Measurements from ENCODE around the gene GALNT10.
"Not testable (repeated sequence)": the region's sequence is repeated elsewhere in the genome, so short reads cannot be mapped to it uniquely, and the experiment has no call there.

Gene GALNT10

DNA sequence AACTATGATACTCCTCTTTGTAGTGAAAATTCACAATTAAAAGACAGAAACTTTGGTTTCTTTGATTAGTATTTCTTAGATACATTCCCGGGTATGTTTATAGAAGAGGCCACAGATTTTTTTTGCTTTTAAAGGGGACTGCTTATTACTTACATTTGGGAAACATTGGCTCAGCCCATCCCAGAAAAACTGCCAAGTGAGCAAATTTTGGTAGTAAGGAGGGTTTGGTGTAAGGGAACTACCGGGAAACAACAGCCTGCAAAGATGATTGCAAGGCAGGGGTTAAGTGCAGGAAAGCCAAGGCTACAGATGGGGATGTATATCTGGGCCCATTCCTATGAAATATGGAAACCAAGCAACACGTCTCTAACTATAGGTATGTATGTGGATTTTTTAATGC lies 166.4 kb downstream of the GALNT10 start:
- POLR2A ChIA-PET, result no interaction called here
- CTCF ChIA-PET, result no interaction called here

DNA sequence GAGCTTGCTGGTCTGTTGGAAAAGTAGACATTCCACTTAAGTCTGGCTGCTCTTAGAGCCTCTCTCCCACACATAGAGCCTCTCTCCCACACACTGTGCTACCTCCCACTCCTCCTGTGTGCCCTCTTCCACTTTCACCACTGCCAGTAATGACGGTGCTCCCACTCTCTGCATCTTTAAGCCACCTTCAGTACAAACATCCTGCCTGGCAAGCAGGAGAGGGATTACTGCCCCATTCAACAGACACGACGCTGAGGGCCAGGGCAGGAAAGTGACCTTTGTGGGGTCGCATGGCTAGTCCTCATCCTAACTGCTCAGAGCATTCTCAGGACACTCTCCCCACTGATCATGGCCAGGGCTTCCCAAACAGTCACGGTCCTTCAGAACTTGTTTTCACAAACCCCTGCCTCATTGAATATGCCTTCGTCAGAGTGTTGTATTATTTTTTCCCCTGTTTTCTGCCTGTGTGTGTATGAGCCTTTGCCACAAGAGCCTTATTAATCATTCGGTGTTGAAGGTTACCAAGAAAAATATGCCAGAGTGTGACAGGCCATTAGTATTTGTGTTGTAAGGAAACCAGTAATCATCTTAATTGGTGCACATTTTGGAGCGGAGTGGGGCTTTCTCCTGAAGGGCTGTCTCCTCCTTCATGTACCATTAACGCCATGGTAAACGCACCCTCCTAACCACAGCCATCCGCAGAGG lies 168.1 kb downstream of the GALNT10 start:
- CTCF ChIA-PET, result no interaction called here
- POLR2A ChIA-PET, result no interaction called here

More for the DNA sequence above, 166.4 kb downstream of the GALNT10 start:
- DNase-seq (ENCODE audit: extremely low spot score), result no peak
- TF ChIP-seq FOXA1 (IDR thresholded peaks at IDR 0.05) (no peak), HDGF (IDR thresholded peaks at IDR 0.05; ENCODE audit: borderline replicate concordance) (no peak), ZNF384 (IDR thresholded peaks at IDR 0.05) (no peak), LEF1 (IDR thresholded peaks at IDR 0.05; ENCODE audit: borderline replicate concordance) (no peak), NFRKB (IDR thresholded peaks at IDR 0.05) (no peak), ARNT (IDR thresholded peaks at IDR 0.05) (no peak), BHLHE40 (IDR thresholded peaks at IDR 0.05; ENCODE audit: borderline replicate concordance) (no peak)

DNA sequence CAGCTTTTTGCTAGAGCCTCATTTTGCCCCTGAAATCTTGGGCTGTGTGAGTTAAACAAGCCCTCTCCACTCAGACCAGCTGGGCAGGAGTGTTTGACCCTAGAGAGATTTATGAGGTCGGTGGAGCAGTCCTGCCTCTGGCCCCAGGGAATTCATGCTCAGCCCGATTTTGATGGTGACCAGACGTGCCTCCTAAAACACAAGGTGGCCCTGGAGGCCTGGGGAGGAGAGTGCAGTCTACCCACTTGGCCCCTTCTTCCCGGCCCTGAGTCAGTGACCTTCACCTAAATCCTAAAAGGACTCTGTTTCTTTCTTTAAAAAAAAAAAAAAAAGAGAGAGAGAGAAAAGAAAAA lies 168.7 kb downstream of the GALNT10 start:
- ChIA-PET CTCF (no interaction called here), POLR2A (no interaction called here)
- TF ChIP-seq L3MBTL2 (conservative IDR thresholded peaks at IDR 0.05) (no peak), SP1 (IDR thresholded peaks at IDR 0.05) (no peak), CTBP1 (IDR thresholded peaks at IDR 0.05; ENCODE audit: borderline replicate concordance) (no peak)
- TF ChIP-seq, protein P1, sequence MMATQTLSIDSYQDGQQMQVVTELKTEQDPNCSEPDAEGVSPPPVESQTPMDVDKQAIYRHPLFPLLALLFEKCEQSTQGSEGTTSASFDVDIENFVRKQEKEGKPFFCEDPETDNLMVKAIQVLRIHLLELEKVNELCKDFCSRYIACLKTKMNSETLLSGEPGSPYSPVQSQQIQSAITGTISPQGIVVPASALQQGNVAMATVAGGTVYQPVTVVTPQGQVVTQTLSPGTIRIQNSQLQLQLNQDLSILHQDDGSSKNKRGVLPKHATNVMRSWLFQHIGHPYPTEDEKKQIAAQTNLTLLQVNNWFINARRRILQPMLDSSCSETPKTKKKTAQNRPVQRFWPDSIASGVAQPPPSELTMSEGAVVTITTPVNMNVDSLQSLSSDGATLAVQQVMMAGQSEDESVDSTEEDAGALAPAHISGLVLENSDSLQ (IDR thresholded peaks at IDR 0.05), result peak; percentile 36; the same call in 1 of the 2 replicates
- peak; percentile 24 for DNase-seq (ENCODE audit: extremely low spot score)

More for the DNA sequence above, 168.1 kb downstream of the GALNT10 start:
- DNase-seq (ENCODE audit: extremely low spot score), result no peak
- no peak for TF ChIP-seq ZNF384 (IDR thresholded peaks at IDR 0.05)
- no peak for TF ChIP-seq NFRKB (IDR thresholded peaks at IDR 0.05)
- no peak for TF ChIP-seq L3MBTL2 (conservative IDR thresholded peaks at IDR 0.05)
- no peak for TF ChIP-seq SP1 (IDR thresholded peaks at IDR 0.05)
- TF ChIP-seq, protein P1 (IDR thresholded peaks at IDR 0.05), result no peak
- TF ChIP-seq HDGF (IDR thresholded peaks at IDR 0.05; ENCODE audit: borderline replicate concordance), result no peak
- TF ChIP-seq FOXA1 (IDR thresholded peaks at IDR 0.05), result no peak
- TF ChIP-seq CTBP1 (IDR thresholded peaks at IDR 0.05; ENCODE audit: borderline replicate concordance), result no peak
- no peak for TF ChIP-seq FOXM1 (IDR thresholded peaks at IDR 0.05; ENCODE audit: borderline replicate concordance)
- TF ChIP-seq LEF1 (IDR thresholded peaks at IDR 0.05; ENCODE audit: borderline replicate concordance), result no peak
- TF ChIP-seq TARDBP (IDR thresholded peaks at IDR 0.05), result no peak
- TF ChIP-seq SUZ12 (IDR thresholded peaks at IDR 0.05), result no peak
- no peak for TF ChIP-seq BHLHE40 (IDR thresholded peaks at IDR 0.05; ENCODE audit: borderline replicate concordance)

DNA sequence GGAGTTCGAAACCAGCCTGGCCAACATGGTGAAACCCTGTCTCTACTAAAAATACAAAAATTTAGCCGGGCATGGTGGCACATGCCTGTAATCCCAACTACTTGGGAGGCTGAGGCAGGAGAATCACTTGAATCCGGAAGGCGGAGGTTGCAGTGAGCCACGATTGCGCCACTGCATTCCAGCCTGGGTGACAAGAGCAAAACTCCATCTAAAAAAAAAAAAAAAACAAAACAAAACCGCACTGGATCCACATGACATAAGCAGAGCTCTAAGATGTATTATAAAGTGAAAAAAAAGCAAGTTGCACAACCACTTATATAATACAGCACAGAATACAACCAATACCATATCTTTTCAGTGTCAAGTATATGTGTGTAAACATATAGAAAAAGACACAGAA lies 169.7 kb downstream of the GALNT10 start:
- CTCF ChIA-PET, result interaction anchor here (1.3 kb wide), 1 partner anchor 45 kb away, joined by 4 read pairs; no protein-coding TSS in a partner anchor
- DNase-seq (ENCODE audit: extremely low spot score); POLR2A ChIA-PET: not testable (repeated sequence)

DNA sequence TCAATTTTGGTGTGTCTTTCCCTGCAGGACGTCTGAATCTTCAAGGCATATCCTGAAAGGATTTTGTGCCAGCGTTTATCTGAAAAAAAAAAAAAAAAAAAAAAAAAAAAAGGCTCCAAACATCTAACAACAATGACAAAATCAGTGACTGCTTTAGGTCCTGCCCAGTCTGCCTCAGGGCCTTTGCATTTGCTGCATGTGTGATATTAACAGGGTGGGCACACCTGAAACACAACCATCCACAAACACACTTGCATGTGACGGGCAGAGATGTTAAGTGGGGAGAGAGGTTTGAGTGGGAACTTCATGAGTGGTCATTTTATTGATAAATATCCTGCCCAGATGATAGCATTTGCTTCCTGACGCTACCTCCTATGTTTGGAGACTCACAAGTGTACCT lies 172.9 kb downstream of the GALNT10 start:
- no peak for DNase-seq (ENCODE audit: extremely low spot score)
- no peak for TF ChIP-seq SUZ12 (IDR thresholded peaks at IDR 0.05)
- no peak for TF ChIP-seq LEF1 (IDR thresholded peaks at IDR 0.05; ENCODE audit: borderline replicate concordance)
- TF ChIP-seq HDGF (IDR thresholded peaks at IDR 0.05; ENCODE audit: borderline replicate concordance), result no peak
- TF ChIP-seq NFRKB (IDR thresholded peaks at IDR 0.05), result no peak
- TF ChIP-seq FOXM1 (IDR thresholded peaks at IDR 0.05; ENCODE audit: borderline replicate concordance), result no peak
- TF ChIP-seq ELF4 (IDR thresholded peaks at IDR 0.05), result no peak
- no peak for TF ChIP-seq BHLHE40 (IDR thresholded peaks at IDR 0.05; ENCODE audit: borderline replicate concordance)
- no peak for TF ChIP-seq CTBP1 (IDR thresholded peaks at IDR 0.05; ENCODE audit: borderline replicate concordance)
- no peak for TF ChIP-seq L3MBTL2 (conservative IDR thresholded peaks at IDR 0.05)
- no peak for TF ChIP-seq FOXK2 (IDR thresholded peaks at IDR 0.05)
- TF ChIP-seq, protein P1 (IDR thresholded peaks at IDR 0.05), result no peak
- no peak for TF ChIP-seq FOXA1 (IDR thresholded peaks at IDR 0.05)
- no peak for TF ChIP-seq SP1 (IDR thresholded peaks at IDR 0.05)
- POLR2A ChIA-PET, result no interaction called here
- CTCF ChIA-PET, result no interaction called here

DNA sequence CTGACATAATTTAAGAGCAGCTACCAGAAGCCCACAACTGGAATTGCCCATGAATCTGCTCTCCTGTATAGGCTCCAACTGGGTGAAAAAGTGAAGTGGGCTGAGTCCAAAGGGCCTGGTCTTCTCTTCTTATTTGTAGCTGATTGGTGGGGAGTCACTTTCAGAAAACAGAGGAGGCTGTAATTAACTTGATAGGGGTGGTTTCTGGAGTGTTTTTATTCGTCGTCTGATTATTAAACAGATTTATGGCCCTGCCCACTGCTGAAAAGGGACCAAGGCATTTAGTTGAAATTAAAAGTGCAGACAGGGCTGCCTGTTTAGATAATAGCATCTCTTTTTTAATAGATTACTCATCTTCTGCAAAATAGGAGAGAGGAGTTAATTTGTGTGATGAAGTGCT lies 174.2 kb downstream of the GALNT10 start:
- POLR2A ChIA-PET, result no interaction called here
- DNase-seq (ENCODE audit: extremely low spot score), result no peak
- TF ChIP-seq SUZ12 (IDR thresholded peaks at IDR 0.05) (no peak), FOXM1 (IDR thresholded peaks at IDR 0.05; ENCODE audit: borderline replicate concordance) (no peak), ZNF384 (IDR thresholded peaks at IDR 0.05) (no peak), SP1 (IDR thresholded peaks at IDR 0.05) (no peak), HDGF (IDR thresholded peaks at IDR 0.05; ENCODE audit: borderline replicate concordance) (no peak), NFRKB (IDR thresholded peaks at IDR 0.05) (no peak), ELF4 (IDR thresholded peaks at IDR 0.05) (no peak), FOXA1 (IDR thresholded peaks at IDR 0.05) (no peak)
- CTCF ChIA-PET, result no interaction called here

DNA sequence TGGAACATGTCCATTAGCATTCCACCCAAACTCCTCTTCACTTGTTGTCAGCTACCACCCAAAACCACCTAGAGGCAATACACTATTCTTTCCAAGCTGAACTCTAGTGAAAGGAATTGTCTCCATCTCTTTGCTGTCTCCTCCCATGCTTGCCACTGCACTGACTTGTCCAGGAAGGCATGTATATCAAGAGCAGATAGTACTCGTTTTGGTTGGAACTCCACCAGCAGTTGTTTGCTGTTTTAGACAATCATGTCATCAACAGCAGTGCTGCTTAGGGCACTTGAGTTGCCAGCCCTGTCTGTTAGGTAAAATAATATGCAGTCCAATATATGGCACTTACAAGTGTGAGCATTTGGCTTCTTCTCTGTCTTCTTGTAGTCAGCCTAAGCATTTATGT lies 175.3 kb downstream of the GALNT10 start:
- ChIA-PET CTCF (no interaction called here), POLR2A (no interaction called here)
- no peak for DNase-seq (ENCODE audit: extremely low spot score)
- no peak for TF ChIP-seq L3MBTL2 (conservative IDR thresholded peaks at IDR 0.05)
- TF ChIP-seq NFRKB (IDR thresholded peaks at IDR 0.05), result no peak
- TF ChIP-seq, protein P1 (IDR thresholded peaks at IDR 0.05), result no peak
- TF ChIP-seq SUZ12 (IDR thresholded peaks at IDR 0.05), result no peak
- no peak for TF ChIP-seq ELF4 (IDR thresholded peaks at IDR 0.05)
- no peak for TF ChIP-seq FOXK2 (IDR thresholded peaks at IDR 0.05)
- no peak for TF ChIP-seq FOXM1 (IDR thresholded peaks at IDR 0.05; ENCODE audit: borderline replicate concordance)
- TF ChIP-seq FOXA1 (IDR thresholded peaks at IDR 0.05), result no peak
- TF ChIP-seq LEF1 (IDR thresholded peaks at IDR 0.05; ENCODE audit: borderline replicate concordance), result no peak
- no peak for TF ChIP-seq BHLHE40 (IDR thresholded peaks at IDR 0.05; ENCODE audit: borderline replicate concordance)
- no peak for TF ChIP-seq ZNF384 (IDR thresholded peaks at IDR 0.05)
- no peak for TF ChIP-seq ARNT (IDR thresholded peaks at IDR 0.05)
- TF ChIP-seq CTBP1 (IDR thresholded peaks at IDR 0.05; ENCODE audit: borderline replicate concordance), result no peak
- TF ChIP-seq TARDBP (IDR thresholded peaks at IDR 0.05), result no peak
- TF ChIP-seq HDGF (IDR thresholded peaks at IDR 0.05; ENCODE audit: borderline replicate concordance), result no peak
- TF ChIP-seq SP1 (IDR thresholded peaks at IDR 0.05), result no peak
